Tibial nerve (tissue), 4 donors: ENCODE data around the gene RASSF7. TPM values are rescaled to one million over a fixed set of nuclear protein-coding genes. Genes with fewer than 3 reads are reported as not detected.

Experiments
- DNase-seq, 2 donors: peaks; one replicate each; pipeline ENCODE4 v3.0.0-alpha.2; 2019; ENCODE audit warnings: low spot score in 2 of 2
- H3K27ac ChIP-seq, 4 donors: fragments of 200-600 bp; sonication (generic) in 3 of 4; one replicate each; pipeline ENCODE4 v1.5.1; 2017 to 2019; ENCODE audit warnings: mild to moderate bottlenecking in 1 of 4
- H3K27me3 ChIP-seq, 2 donors: fragments of 200-600 bp; sonication (generic) in 1 of 2; one replicate each; pipeline versions ENCODE4 v1.5.1 to v1.6.0; 2017 to 2019
- H3K36me3 ChIP-seq, 3 donors: fragments of 200-600 bp; sonication (generic); one replicate each; pipeline ENCODE4 v1.5.1; 2018 to 2019
- H3K4me1 ChIP-seq, 4 donors: fragments of 200-600 bp; sonication (generic) in 3 of 4; one replicate each; pipeline ENCODE4 v1.5.1; 2017 to 2019
- H3K4me3 ChIP-seq, 4 donors: fragments of 200-600 bp; sonication (generic) in 3 of 4; one replicate each; pipeline ENCODE4 v1.5.1; 2017 to 2019; ENCODE audit warnings: mild to moderate bottlenecking in 1 of 4, moderate library complexity in 1 of 4
- H3K9me3 ChIP-seq, 4 donors: fragments of 200-600 bp; sonication (generic) in 3 of 4; one replicate each; pipeline ENCODE4 v1.5.1; 2017 to 2019
- CTCF ChIP-seq, 5 experiments: fragments of 200-600 bp in 3 of 5; fragments of 450-650 bp in 2 of 5; sonication (generic) in 3 of 5; IDR thresholded peaks; one replicate each; pipeline ENCODE4 v1.5.1; 2016 to 2019; ENCODE audit warnings: antibody characterized with exemption in 5 of 5, mild to moderate bottlenecking in 3 of 5, moderate library complexity in 2 of 5
- EP300 ChIP-seq, 2 donors: sonication (generic); formaldehyde crosslinking; IDR thresholded peaks; one replicate each; pipeline ENCODE4 v1.6.1; 2017; ENCODE audit warnings: antibody characterized with exemption in 2 of 2, mild to moderate bottlenecking in 1 of 2
- POLR2A ChIP-seq, 2 donors: fragments of 450-650 bp; IDR thresholded peaks; one replicate each; pipeline ENCODE4 v1.6.1; 2017; ENCODE audit warnings: antibody characterized with exemption in 2 of 2, mild to moderate bottlenecking in 2 of 2, moderate library complexity in 2 of 2
- WGBS, 2 donors: methylation state at CpG; one replicate each; pipeline ENCODE4 v1.1.5; 2018; 5-methylcytosine and 5-hydroxymethylcytosine counted together
- total RNA-seq, 4 donors: library from RNA; depleted of rRNA; stranded (reverse); fragments of >200 nt; gene quantifications; one replicate each; pipeline ENCODE4 v1.1.0, GENCODE V29; 2016

The RASSF7 gene
- total RNA-seq, 4 donors from 2014 or later = 21.0 to 25.6 (median 23.1) TPM

- TF ChIP-seq CTCF (IDR thresholded peaks at IDR 0.05) (no peak), POLR2A (IDR thresholded peaks at IDR 0.05) (no peak), EP300 (IDR thresholded peaks at IDR 0.05) (no peak)
These were observed 36.5 kb downstream of the RASSF7 start for GRCh38 chr11:597166-597725.

DNA sequence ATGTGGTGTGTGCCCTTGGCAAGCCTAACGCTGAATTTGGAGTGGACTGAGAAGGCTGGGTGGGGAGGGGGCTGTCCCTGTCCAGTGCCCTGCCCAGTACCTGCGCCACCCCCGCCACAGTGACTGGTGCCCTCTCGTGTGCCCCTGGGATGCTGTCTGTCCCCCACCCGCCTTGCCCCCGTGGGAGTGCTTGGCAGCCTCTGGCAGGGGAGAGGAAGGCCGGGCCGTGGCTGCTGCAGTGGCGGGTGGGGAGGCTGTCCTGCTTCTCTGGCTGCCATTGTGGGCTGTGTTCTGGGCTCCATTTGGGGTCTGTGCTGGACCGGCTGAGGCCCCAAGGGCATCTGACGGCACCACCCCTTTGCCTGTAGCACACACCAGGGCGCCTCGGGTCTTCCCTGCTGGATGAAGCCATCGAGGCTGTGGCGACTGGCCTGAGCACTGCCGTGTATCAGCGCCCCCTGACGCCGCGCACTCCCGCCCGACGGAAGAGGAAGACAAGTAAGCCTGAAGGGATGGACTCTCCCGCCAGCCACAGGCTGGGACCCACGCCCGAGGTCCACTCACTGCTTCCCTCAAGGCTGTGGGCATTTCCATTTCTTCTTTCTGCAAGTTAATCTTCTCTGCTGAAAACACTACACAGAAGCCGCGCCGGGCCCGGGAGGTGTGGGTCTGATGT lies 37.4 kb downstream of the RASSF7 start:
- no peak for DNase-seq
- no peak overlapping the region for H3K27ac ChIP-seq
- 89 to 92% methylated on average over 16 to 29 of the region's 30 CpGs for WGBS, 2 donors

More at GRCh38 chr11:597166-597725, 36.5 kb downstream of the RASSF7 start:
- Histone ChIP-seq H3K27ac (no peak overlapping the region), H3K4me3 (no peak overlapping the region), H3K36me3 (peaks cover 2 to 100% (median 62%) of the 10 kb centered on the region in 3 donors), H3K9me3 (no peaks in the 10 kb centered on the region), H3K27me3 (no peaks in the 10 kb centered on the region), H3K4me1 (no peaks in the 10 kb centered on the region)
- DNase-seq = no peak
- whole genome bisulfite sequencing, 2 donors = 91 to 95% methylated on average over 19 to 26 of the region's 29 CpGs

GRCh38 chr11:601573-602245 lies 40.9 kb downstream of the RASSF7 start:
- WGBS, 2 donors = 92% methylated on average over 23 of the region's 23 CpGs
- H3K27me3 ChIP-seq = no peaks in the 10 kb centered on the region
- TF ChIP-seq EP300 (IDR thresholded peaks at IDR 0.05) = no peak
- no peak for TF ChIP-seq CTCF (IDR thresholded peaks at IDR 0.05)
- no peak for TF ChIP-seq POLR2A (IDR thresholded peaks at IDR 0.05)
- DNase-seq = no peak
- H3K36me3 ChIP-seq = peaks cover 4 to 100% (median 62%) of the 10 kb centered on the region in 3 donors
- H3K4me3 ChIP-seq = no peak overlapping the region
- H3K9me3 ChIP-seq = no peaks in the 10 kb centered on the region
- H3K27ac ChIP-seq = no peak overlapping the region
- H3K4me1 ChIP-seq = no peaks in the 10 kb centered on the region

More for the DNA sequence above, 37.4 kb downstream of the RASSF7 start:
- no peak overlapping the region for H3K4me3 ChIP-seq
- no peaks in the 10 kb centered on the region for H3K4me1 ChIP-seq
- H3K27me3 ChIP-seq = no peaks in the 10 kb centered on the region
- TF ChIP-seq CTCF (IDR thresholded peaks at IDR 0.05) = no peak
- TF ChIP-seq POLR2A (IDR thresholded peaks at IDR 0.05) = no peak
- TF ChIP-seq EP300 (IDR thresholded peaks at IDR 0.05) = no peak
- peaks cover 0 to 100% (median 54%) of the 10 kb centered on the region in 3 donors for H3K36me3 ChIP-seq
- no peaks in the 10 kb centered on the region for H3K9me3 ChIP-seq

DNA sequence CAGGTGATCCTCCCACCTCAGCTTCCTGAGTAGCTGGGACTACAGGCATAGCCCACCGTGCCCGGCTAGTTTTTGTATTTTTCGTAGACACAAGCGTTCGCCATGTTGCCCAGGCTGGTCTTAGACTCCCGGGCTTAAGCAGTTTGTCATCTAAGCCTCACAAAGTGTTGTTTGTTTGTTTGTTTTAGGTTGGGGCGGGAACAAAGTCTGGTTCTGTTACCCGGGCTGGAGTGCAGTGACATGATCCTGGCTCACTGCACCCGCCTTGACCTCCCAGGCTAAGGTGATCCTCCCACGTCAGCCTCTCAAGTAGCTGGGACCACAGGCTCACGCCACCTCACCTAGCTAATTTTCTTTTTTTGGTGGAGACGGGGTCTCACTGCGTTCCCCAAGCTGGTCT lies 42.4 kb downstream of the RASSF7 start:
- Histone ChIP-seq H3K27ac (no peak overlapping the region), H3K4me3 (no peak overlapping the region), H3K36me3 (peaks cover 4 to 100% (median 62%) of the 10 kb centered on the region in 3 donors), H3K9me3 (no peaks in the 10 kb centered on the region), H3K4me1 (no peaks in the 10 kb centered on the region), H3K27me3 (no peaks in the 10 kb centered on the region)
- 86 to 90% methylated on average over 13 of the region's 13 CpGs for WGBS, 2 donors
- TF ChIP-seq EP300 (IDR thresholded peaks at IDR 0.05) (no peak), CTCF (IDR thresholded peaks at IDR 0.05) (no peak), POLR2A (IDR thresholded peaks at IDR 0.05) (no peak)
- no peak for DNase-seq
